ENCODE measurements around the gene FAS.

GRCh38 chr10:88949912-88950837, 40.4 kb upstream of the FAS start:
- TF ChIP-seq POLR2A (IDR thresholded peaks at IDR 0.05) (no peak), CTCF (IDR thresholded peaks at IDR 0.05) (no peak)
